Measurements from ENCODE around the gene GRAMD1A.
"Not testable (repeated sequence)": the region's sequence is repeated elsewhere in the genome, so short reads cannot be mapped to it uniquely, and the experiment has no call there.

Gene GRAMD1A

GRCh38 chr19:34999498-35000337 lies at the start of gene GRAMD1A:
Gene GRAMD1A, plus strand, starts transcription at chr19:35000323. Its CDS starts 156 bp downstream, at chr19:35000479.
- in situ Hi-C loops (cut with MboI; ENCODE audit: low sequenced_read_pairs): no loop called here

DNA sequence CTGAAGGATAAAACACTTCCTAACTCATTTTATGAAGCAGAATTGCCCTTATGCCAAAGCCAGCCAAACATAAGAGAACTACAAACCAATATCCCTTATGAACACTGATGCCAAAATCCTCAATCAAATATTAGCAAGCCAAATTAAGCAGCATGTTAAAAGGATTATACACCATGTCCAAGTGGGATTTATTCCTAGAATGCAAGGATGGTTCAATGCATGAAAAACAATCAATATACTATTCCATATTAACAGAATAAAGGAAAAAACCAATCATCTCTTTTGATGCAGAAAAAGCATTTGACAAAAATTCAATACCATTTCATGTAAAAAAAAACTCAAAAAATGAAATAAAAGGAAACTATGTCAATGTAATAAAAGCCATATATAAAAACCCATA lies 47.0 kb upstream of the GRAMD1A start:
- Histone ChIP-seq H3K36me3 (replicated peaks) (peaks cover 10% of the 10 kb centered on the region), H3K9me3 (peaks cover 19% of the 10 kb centered on the region), H3K4me1 (no peaks in the 10 kb centered on the region), H3K4me3 (no peak overlapping the region), H3K27me3 (ENCODE audit: low read depth) (no peaks in the 10 kb centered on the region)
- no peak for DNase-seq (ENCODE audit: low spot score in 2 of 2)
- in situ Hi-C loops (cut with MboI; ENCODE audit: low sequenced_read_pairs): no loop called here

More at GRCh38 chr19:34999498-35000337, at the start of gene GRAMD1A:
- Histone ChIP-seq H3K9me3 (no peaks in the 10 kb centered on the region), H3K4me1 (peaks cover 17% of the 10 kb centered on the region), H3K36me3 (replicated peaks) (peaks cover 28% of the 10 kb centered on the region), H3K27me3 (ENCODE audit: low read depth) (no peaks in the 10 kb centered on the region), H3K4me3 (peak within 1 kb of the TSS; percentile 68)
- peak; percentile 83 to 92 for DNase-seq (ENCODE audit: low spot score in 2 of 2)

DNA sequence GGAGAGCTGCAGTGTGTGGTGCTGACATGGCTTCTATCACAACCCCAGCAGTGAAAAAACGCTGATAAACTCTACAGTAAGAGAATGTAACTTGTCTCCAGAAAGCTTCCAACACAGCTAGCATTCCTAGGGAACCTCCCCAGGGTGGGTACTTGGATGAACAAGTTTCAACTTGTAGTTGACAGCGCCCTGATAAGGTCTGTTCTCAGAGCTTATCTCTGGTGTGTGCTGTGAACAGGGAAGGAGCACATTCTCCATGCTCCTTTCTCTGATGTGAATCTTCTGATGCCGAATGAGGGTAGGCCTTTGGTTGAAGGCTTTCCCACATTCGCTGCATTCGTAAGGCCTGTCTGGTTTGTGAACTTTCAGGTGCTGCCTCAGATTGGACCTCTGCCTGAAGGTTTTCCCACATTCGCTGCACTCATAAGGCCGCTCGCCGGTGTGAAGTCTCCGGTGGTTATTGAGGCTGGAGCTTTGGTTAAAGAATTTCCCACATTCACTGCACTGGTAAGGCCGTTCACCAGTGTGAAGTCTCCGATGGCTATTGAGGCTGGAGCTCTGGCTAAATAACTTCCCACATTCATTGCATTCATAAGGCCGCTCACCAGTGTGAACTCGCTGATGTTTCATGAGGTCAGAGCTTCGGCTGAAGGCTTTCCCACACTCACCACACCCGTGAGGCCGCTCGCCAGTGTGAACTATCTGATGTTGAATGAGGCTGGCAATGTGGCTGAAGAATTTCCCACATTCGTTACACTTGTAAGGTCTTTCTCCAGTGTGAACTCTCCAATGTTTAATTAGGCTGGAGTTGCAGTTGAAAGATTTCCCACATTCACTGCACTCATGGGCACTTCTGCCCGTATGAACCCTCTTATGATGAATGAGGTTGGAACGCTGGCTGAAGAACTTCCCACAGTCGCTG lies 42.0 kb upstream of the GRAMD1A start:
- Histone ChIP-seq H3K36me3 (replicated peaks) (peaks cover 26% of the 10 kb centered on the region), H3K27me3 (ENCODE audit: low read depth) (no peaks in the 10 kb centered on the region), H3K4me1 (no peaks in the 10 kb centered on the region), H3K9me3 (peaks cover 33% of the 10 kb centered on the region), H3K4me3 (no peak overlapping the region)
- no peak for DNase-seq (ENCODE audit: low spot score in 2 of 2)
- in situ Hi-C loops (cut with MboI; ENCODE audit: low sequenced_read_pairs): no loop called here

GRCh38 chr19:34959021-34959420 lies 41.1 kb upstream of the GRAMD1A start:
- no peak overlapping the region for H3K4me3 ChIP-seq

DNA sequence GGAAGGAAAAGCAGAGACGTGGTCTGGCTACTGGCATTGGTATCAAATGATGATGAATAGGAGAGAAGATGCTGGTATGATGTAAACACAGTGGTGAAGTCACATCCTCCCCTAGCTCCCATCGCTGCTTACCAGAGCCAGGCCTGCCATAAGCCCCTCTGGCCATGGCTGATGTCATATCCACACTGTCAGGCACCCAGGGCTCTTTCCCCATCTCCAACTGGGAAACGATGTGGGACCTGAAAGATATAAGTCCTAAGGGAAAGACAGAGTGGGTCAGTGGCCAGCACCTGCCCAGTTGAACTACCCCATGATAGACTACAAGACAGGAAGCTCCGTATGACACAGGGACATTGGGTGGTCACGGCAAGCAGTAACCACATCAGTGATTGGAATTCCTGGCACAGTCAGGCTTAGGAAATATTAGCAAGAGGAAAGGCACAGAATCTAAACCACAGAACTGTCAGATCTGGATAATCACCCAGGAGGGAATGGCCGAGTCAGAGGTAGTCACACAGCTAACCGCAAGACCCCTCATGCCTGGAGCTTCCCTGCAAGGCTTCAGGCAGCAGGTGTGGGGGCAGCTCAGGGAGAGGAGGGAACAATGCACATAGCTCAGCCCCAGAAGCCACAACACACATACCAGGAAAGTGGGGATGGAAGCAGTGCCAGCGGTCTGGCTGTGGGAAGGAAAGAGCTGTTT lies 39.9 kb upstream of the GRAMD1A start:
- peaks cover 26% of the 10 kb centered on the region for H3K36me3 ChIP-seq (replicated peaks)
- DNase-seq (ENCODE audit: low spot score in 2 of 2): no peak
- peaks cover 29% of the 10 kb centered on the region for H3K9me3 ChIP-seq
- H3K4me3 ChIP-seq: no peak overlapping the region
- no peaks in the 10 kb centered on the region for H3K4me1 ChIP-seq
- H3K27me3 ChIP-seq (ENCODE audit: low read depth): no peaks in the 10 kb centered on the region
- in situ Hi-C loops (cut with MboI; ENCODE audit: low sequenced_read_pairs): no loop called here

More at GRCh38 chr19:34959021-34959420, 41.1 kb upstream of the GRAMD1A start:
- Histone ChIP-seq H3K9me3 (peaks cover 33% of the 10 kb centered on the region), H3K27me3 (ENCODE audit: low read depth) (no peaks in the 10 kb centered on the region), H3K4me1 (no peaks in the 10 kb centered on the region), H3K36me3 (replicated peaks) (peaks cover 26% of the 10 kb centered on the region)
- in situ Hi-C loops (cut with MboI; ENCODE audit: low sequenced_read_pairs): no loop called here
- no peak for DNase-seq (ENCODE audit: low spot score in 2 of 2)

GRCh38 chr19:34960940-34961679 lies 39.0 kb upstream of the GRAMD1A start:
- DNase-seq (ENCODE audit: low spot score in 2 of 2): no peak
- H3K4me3 ChIP-seq: no peak overlapping the region
- in situ Hi-C loops (cut with MboI; ENCODE audit: low sequenced_read_pairs): no loop called here
- H3K4me1 ChIP-seq: no peaks in the 10 kb centered on the region
- H3K36me3 ChIP-seq (replicated peaks): peaks cover 26% of the 10 kb centered on the region
- H3K27me3 ChIP-seq (ENCODE audit: low read depth): no peaks in the 10 kb centered on the region
- H3K9me3 ChIP-seq: peaks cover 29% of the 10 kb centered on the region

- Histone ChIP-seq H3K4me1 (no peaks in the 10 kb centered on the region), H3K27me3 (ENCODE audit: low read depth) (no peaks in the 10 kb centered on the region), H3K36me3 (replicated peaks) (peaks cover 23% of the 10 kb centered on the region), H3K4me3 (no peak overlapping the region), H3K9me3 (peaks cover 24% of the 10 kb centered on the region)
- DNase-seq (ENCODE audit: low spot score in 2 of 2): no peak
- in situ Hi-C loops (cut with MboI; ENCODE audit: low sequenced_read_pairs): no loop called here
These were observed 38.1 kb upstream of the GRAMD1A start for GRCh38 chr19:34961775-34962686.

DNA sequence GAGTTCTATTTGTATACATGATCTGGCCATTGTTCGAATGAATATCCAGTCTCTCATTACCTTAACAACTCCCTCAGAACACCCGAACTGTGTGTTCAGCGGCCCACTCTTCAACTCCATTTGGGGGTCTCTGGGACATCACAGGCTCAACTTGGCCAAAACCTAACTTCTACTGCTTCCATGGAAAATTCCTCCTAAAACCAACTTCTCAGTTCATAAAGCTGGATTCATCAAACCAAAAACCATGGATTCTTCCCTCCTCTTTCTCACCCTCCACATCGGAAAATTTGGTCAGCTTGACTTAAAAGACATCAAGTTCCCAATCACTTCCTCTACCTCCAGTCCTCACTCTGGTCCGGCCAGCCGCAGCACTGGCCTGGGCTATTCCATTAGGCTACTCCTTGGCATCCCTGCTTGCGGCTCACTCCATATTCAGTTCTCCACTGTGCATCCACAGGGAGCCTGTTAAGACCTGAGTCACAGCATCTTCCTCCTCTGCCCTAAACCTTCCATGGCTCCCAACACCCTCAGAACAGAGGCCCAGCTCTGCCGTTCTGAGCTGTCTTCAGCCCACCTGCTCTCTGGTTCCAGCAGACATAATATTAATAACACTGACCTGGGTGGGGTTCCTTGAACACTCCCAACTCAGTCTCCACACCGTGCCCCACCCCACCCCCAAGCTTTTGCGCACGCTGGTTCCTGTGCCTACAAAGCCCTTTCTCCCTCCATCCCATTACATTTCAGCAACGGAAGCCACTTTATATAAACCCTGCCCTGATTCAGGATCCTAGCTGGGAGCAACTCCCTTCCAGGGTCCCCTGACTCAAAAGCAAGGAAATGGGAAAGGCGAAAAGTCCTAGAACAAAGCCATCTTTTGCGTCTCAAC lies 37.2 kb upstream of the GRAMD1A start:
- Histone ChIP-seq H3K27me3 (ENCODE audit: low read depth) (no peaks in the 10 kb centered on the region), H3K4me1 (no peaks in the 10 kb centered on the region), H3K4me3 (peak overlapping the region; percentile 47), H3K36me3 (replicated peaks) (peaks cover 17% of the 10 kb centered on the region), H3K9me3 (peaks cover 15% of the 10 kb centered on the region)
- in situ Hi-C loops (cut with MboI; ENCODE audit: low sequenced_read_pairs): no loop called here
- peak in 1 of 2 experiments; percentile 17 for DNase-seq (ENCODE audit: low spot score in 2 of 2)

- Histone ChIP-seq H3K4me3 (peak within 1 kb of the TSS; percentile 47), H3K36me3 (replicated peaks) (peaks cover 9% of the 10 kb centered on the region), H3K9me3 (peaks cover 9% of the 10 kb centered on the region), H3K27me3 (ENCODE audit: low read depth) (no peaks in the 10 kb centered on the region), H3K4me1 (no peaks in the 10 kb centered on the region; the same call in 1 of the 2 replicates)
- in situ Hi-C loops (cut with MboI; ENCODE audit: low sequenced_read_pairs): no loop called here
- DNase-seq (ENCODE audit: low spot score in 2 of 2): peak; percentile 58 to 85
These were observed 36.3 kb upstream of the GRAMD1A start, which contains the start of gene ZNF792 for GRCh38 chr19:34963573-34964406. Gene ZNF792, minus strand, starts transcription at chr19:34964229. Its CDS starts 567 bp downstream, at chr19:34963662.

- Histone ChIP-seq H3K4me1 (no peaks in the 10 kb centered on the region; the same call in 1 of the 2 replicates), H3K4me3 (no peak overlapping the region; the same call in 1 of the 2 replicates), H3K9me3 (peaks cover 4% of the 10 kb centered on the region), H3K36me3 (replicated peaks) (peaks cover under 1% of the 10 kb centered on the region), H3K27me3 (ENCODE audit: low read depth) (no peaks in the 10 kb centered on the region)
- in situ Hi-C loops (cut with MboI; ENCODE audit: low sequenced_read_pairs): no loop called here
- DNase-seq (ENCODE audit: low spot score in 2 of 2): no peak
These were observed 35.5 kb upstream of the GRAMD1A start for GRCh38 chr19:34964598-34964997.

GRCh38 chr19:34965505-34965904 lies 34.6 kb upstream of the GRAMD1A start:
- H3K4me3 ChIP-seq; DNase-seq (ENCODE audit: low spot score in 2 of 2); H3K27me3 ChIP-seq (ENCODE audit: low read depth); H3K36me3 ChIP-seq (replicated peaks); H3K9me3 ChIP-seq; in situ Hi-C loops (cut with MboI; ENCODE audit: low sequenced_read_pairs); H3K4me1 ChIP-seq: not testable (repeated sequence)
